Psoas muscle (tissue), 8 donors: ENCODE measurements around the gene NARF. TPM values are rescaled to one million over a fixed set of nuclear protein-coding genes. Genes with fewer than 3 reads are reported as not detected.
"Not testable (repeated sequence)": the region's sequence is repeated elsewhere in the genome, so short reads cannot be mapped to it uniquely, and the experiment has no call there.

Source experiments
- ATAC-seq, 4 donors: fragments of 200-7000 bp; cut with Tn5 transposase; one replicate each; pipeline ENCODE4 v1.9.1; 2020; ENCODE audit warnings: moderate library complexity in 3 of 4, mild to moderate bottlenecking in 2 of 4
- DNase-seq, 2 donors: peaks; one replicate each; pipeline ENCODE4 v3.0.0-alpha.2; 2020
- H3K27ac ChIP-seq: fragments of 200-600 bp; one replicate; pipeline ENCODE4 v1.8.0; 2022
- H3K27me3 ChIP-seq, 3 donors: fragments of 200-600 bp in 1 of 3; one replicate each; pipeline versions ENCODE4 v1.6.1 to v1.8.0; 2013 to 2022; ENCODE audit warnings: low read length in 2 of 3, mild to moderate bottlenecking in 2 of 3, moderate library complexity in 1 of 3; ENCODE audit not compliant: insufficient read depth in 3 of 3
- H3K36me3 ChIP-seq, 2 donors: fragments of 200-600 bp in 1 of 2; one replicate each; pipeline versions ENCODE4 v1.6.1 to v1.8.0; 2013 to 2022; ENCODE audit warnings: low read depth in 1 of 2, mild to moderate bottlenecking in 1 of 2, moderate library complexity in 1 of 2; ENCODE audit not compliant: insufficient read depth in 1 of 2
- H3K4me1 ChIP-seq: fragments of 200-600 bp; one replicate; pipeline ENCODE4 v1.8.0; 2022
- H3K4me3 ChIP-seq: fragments of 200-600 bp; one replicate; pipeline ENCODE4 v1.8.0; 2022; ENCODE audit warnings: mild to moderate bottlenecking
- H3K9me3 ChIP-seq: fragments of 200-600 bp; one replicate; pipeline ENCODE4 v1.8.0; 2022
- CTCF ChIP-seq: fragments of 200-600 bp; IDR thresholded peaks from one replicate; pipeline ENCODE4 v1.8.0; 2022; ENCODE audit warnings: antibody characterized with exemption
- WGBS, 3 donors: extraction: QIAGEN DNeasy Blood & Tissue Kit; methylation state at CpG; one replicate each; pipeline versions ENCODE4 v1.1.6 to v1.1.7; 2013; 5-methylcytosine and 5-hydroxymethylcytosine counted together
- intact Hi-C, 2 donors: fragments of 100-400 bp; cut with DNase I; formaldehyde crosslinking; loops; one replicate each; pipeline versions ENCODE4 v1.11.0 to v1.14.2; 2022
- polyA plus RNA-seq, 3 donors: library from polyadenylated mRNA; stranded (reverse); fragments of 200-250 nt; gene quantifications; one replicate each; pipeline ENCODE4 v1.2.3, GENCODE V29; 2013
- total RNA-seq, 4 donors: library from RNA; stranded (reverse); fragmentation: NEBNext Ultra II Directional in 2 of 4; extraction: Animal tissue kit (Norgen Biotek cat#: 25700) in 2 of 4; gene quantifications; one replicate each; pipeline versions ENCODE4 v1.2.1 to v1.2.4, GENCODE V29; 2021 to 2023
- donor health status: healthy with polysubstance abuse.
- donor health status: DM: no; HTN: no; CAD: no; lungs with moderate emphysema.
- donor health status: Bipolar disorder and iron deficiency.
- donor health status: healthy.
- donor health status: DM: yes; HTN: yes; CAD: no.
- donor health status: DM: no; HTN: no; CAD: no.
- donor health status: DM: no; HTN: no; CAD: no.
- donor health status: DM: yes; HTN: yes; CAD: no.

Gene NARF
- total and polyA plus RNA-seq, 7 donors, result 32.8 to 129 (median 43.1) TPM

- WGBS, 3 donors, result 93 to 98% (median 95%) methylated on average over 6 of the region's 6 CpGs
- Histone ChIP-seq H3K9me3 (no peaks in the 10 kb centered on the region), H3K36me3 (no peaks in the 10 kb centered on the region), H3K4me3 (no peak overlapping the region), H3K27me3 (no peaks in the 10 kb centered on the region), H3K27ac (no peak overlapping the region), H3K4me1 (no peaks in the 10 kb centered on the region)
- DNase-seq, result no peak
- no peak for ATAC-seq
- no peak for TF ChIP-seq CTCF
- intact Hi-C loops, result no loop called here
Measured at GRCh38 chr17:82505296-82505695, 46.8 kb downstream of the NARF start.

DNA sequence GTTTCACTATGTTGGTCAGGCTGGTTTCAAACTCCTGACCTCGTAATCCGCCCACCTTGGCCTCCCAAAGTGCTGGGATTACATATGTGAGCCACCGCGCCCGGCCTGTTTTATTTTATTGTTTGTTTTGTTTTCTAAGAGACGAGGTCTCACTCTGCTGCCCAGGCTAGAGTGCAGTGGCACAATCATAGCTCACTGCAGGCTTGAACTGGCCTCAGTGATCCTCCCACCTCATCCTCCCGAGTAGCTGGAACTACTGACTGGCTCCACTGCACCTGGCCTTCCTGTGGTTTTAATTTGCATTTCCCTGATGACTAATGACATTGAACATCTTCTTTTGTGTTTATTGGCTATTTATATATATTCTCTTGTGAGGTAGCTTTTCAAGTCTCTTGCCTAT is 47.9 kb downstream of the NARF start:
- H3K27ac ChIP-seq, H3K36me3 ChIP-seq, H3K27me3 ChIP-seq, ATAC-seq, H3K9me3 ChIP-seq, DNase-seq, intact Hi-C loops, H3K4me1 ChIP-seq, H3K4me3 ChIP-seq: not testable (repeated sequence)
- WGBS, 3 donors, result 79 to 85% (median 80%) methylated on average over 7 of the region's 7 CpGs

GRCh38 chr17:82507631-82508175 is 49.2 kb downstream of the NARF start:
- Histone ChIP-seq H3K4me1 (no peaks in the 10 kb centered on the region), H3K4me3 (no peak overlapping the region), H3K36me3 (no peaks in the 10 kb centered on the region), H3K27me3 (no peaks in the 10 kb centered on the region), H3K27ac (no peak overlapping the region), H3K9me3 (no peaks in the 10 kb centered on the region)
- intact Hi-C loops, result no loop called here
- DNase-seq, result no peak
- TF ChIP-seq CTCF, result no peak
- 58 to 69% (median 63%) methylated on average over 7 of the region's 7 CpGs for WGBS, 3 donors
- ATAC-seq, result peak; percentile 28 to 83 (median 74)

DNA sequence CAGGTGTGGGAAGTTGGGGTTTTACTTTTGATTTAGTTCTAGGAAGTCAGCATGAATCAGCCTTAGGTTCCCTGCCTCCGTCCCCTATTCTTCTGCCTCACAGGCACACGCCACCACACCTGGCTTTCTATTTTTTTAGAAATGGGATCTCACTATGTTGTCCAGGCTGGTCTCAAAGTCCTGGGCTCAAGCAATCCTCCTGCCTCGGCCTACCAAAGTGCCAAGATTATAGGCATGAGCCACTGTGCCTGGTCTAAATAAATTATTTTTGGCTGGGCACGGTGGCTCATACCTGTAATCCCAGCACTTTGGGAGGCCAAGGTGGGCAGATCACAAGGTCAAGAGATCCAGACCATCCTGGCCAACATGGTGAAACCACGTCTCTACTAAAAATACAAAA is 53.1 kb downstream of the NARF start:
- H3K4me3 ChIP-seq, ATAC-seq, DNase-seq, H3K4me1 ChIP-seq, intact Hi-C loops, H3K9me3 ChIP-seq, H3K27ac ChIP-seq, H3K36me3 ChIP-seq, H3K27me3 ChIP-seq: not testable (repeated sequence)
- WGBS, 3 donors, result 86 to 90% (median 90%) methylated on average over 5 of the region's 5 CpGs

DNA sequence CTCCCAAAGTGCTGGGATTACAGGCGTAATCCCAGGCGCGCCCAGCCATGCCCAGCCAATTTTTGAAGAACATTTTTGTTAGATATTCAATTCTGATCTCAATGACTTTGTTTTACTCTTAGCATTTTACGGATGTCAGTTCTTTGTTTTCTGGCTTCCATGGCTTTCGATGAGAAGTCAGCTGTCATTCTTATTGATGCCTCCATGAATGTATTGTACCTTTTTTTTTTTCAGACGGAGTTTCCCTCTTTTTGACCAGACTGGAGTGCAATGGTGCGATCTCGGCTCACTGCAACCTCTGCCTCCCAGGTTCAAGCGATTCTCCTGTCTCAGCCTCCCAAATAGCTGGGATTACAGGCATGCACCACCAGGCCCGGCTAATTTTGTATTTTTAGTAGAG is 55.3 kb downstream of the NARF start:
- DNase-seq, H3K27me3 ChIP-seq, H3K9me3 ChIP-seq, ATAC-seq, H3K36me3 ChIP-seq, H3K27ac ChIP-seq, H3K4me1 ChIP-seq, H3K4me3 ChIP-seq, intact Hi-C loops: not testable (repeated sequence)
- 92 to 95% (median 95%) methylated on average over 10 of the region's 10 CpGs for WGBS, 3 donors

DNA sequence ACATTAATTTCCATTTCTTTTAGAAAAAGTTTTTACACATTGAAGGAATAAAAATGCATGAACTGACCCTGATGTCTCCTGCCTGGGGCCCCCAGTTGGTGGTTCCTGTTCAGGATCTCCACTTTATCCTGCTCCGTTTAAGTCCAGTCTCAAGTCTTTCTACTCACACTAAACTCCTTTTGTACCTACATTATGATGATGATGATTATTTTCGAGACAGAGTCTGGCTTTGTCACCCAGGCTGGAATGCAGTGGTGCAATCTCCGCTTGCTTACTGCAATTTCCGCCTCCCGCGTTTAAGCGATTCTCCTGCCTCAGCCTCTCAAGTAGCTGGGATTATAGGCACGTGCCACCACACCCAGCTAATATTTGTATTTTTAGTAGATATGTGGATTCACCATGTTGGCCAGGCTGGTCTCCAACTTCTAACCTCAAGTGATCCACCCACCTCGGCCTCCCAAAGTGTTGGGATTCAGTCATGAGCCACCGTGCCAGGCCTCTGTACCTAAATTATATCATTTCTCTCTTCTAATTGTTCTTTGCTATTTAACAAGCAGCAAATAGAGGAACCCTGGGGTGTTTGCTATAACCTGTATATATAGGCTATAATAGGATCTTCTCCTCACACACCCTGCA is 58.8 kb downstream of the NARF start:
- H3K4me1 ChIP-seq, result peaks cover 15% of the 10 kb centered on the region
- no peaks in the 10 kb centered on the region for H3K27me3 ChIP-seq
- no peaks in the 10 kb centered on the region for H3K36me3 ChIP-seq
- 74 to 81% (median 77%) methylated on average over 10 of the region's 10 CpGs for WGBS, 3 donors
- peak overlapping the region; percentile 4 for H3K27ac ChIP-seq
- intact Hi-C loops, result no loop called here
- TF ChIP-seq CTCF, result no peak
- H3K4me3 ChIP-seq, result no peak overlapping the region
- ATAC-seq (no peak), DNase-seq (no peak)
- H3K9me3 ChIP-seq, result no peaks in the 10 kb centered on the region
